Measurements from ENCODE around the gene CMTM2. TPM values are rescaled to one million over a fixed set of nuclear protein-coding genes. Genes with fewer than 3 reads are reported as not detected.

The CMTM2 gene
- total and polyA plus RNA-seq, 2 of the 4 experiments (the other 2 are of a cell fraction): not detected

DNA sequence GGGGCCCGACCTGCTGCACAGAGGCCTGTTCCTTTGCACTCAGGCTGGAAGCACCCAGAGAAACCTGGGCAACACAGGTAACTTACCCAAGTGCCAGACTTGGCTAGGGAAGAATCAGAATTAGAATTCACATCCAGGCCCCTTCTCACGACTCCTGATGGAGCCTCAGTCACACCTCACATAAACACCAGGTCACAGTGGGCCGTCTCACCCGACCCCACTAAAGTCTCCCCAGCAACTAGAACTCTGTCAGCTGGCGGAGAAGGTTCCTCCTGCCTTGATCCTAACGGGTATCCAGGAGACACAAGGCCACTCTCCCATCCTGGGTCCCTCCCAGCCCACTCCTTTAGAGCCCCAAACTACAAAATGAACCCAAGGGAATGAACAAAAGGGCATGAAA, 35.7 kb upstream of the CMTM2 start:
- Histone ChIP-seq H2BK120ac (ENCODE audit: low read depth, low read length) (no peak overlapping the region), H4K8ac (ENCODE audit: low read depth in 2 of 2, low read length in 2 of 2) (no peak overlapping the region), H2BK5ac (ENCODE audit: low read depth, low read length, poor library complexity, severe bottlenecking) (no peak overlapping the region), H3K9me3 (ENCODE audit: control insufficient read depth, insufficient read depth, low read length) (no peaks in the 10 kb centered on the region), H3K36me3 (ENCODE audit: control insufficient read depth, insufficient read depth, low read length) (peaks cover 13% of the 10 kb centered on the region), H3K9ac (ENCODE audit: low read depth, low read length) (no peak overlapping the region), H2BK15ac (ENCODE audit: low read depth, low read length) (no peak overlapping the region), H3K23ac (ENCODE audit: low read depth, low read length) (no peak overlapping the region), H4K91ac (ENCODE audit: insufficient read depth, low read depth, low read length) (no peak overlapping the region), H3K27ac (ENCODE audit: insufficient read depth, low read length) (no peak overlapping the region), H3K18ac (ENCODE audit: low read depth, low read length) (no peak overlapping the region), H3K4me2 (ENCODE audit: low read depth, low read length) (no peak overlapping the region), H3K4ac (ENCODE audit: low read depth, low read length) (no peak overlapping the region), H3K4me3 (ENCODE audit: insufficient read depth, low read depth, low read length) (no peak overlapping the region), H3K56ac (ENCODE audit: extremely low read depth, insufficient read depth, low read length) (no peak overlapping the region), H3K79me1 (ENCODE audit: low read depth in 1 of 2, low read length in 2 of 2) (0 out of 4 replicates have a peak, but pooled peaks cover 0 to 3% of the 10 kb centered on the region in 2 experiments), H3K4me1 (ENCODE audit: control insufficient read depth, insufficient read depth, low read length) (no peaks in the 10 kb centered on the region), H4K20me1 (ENCODE audit: insufficient read depth, low read length) (no peaks in the 10 kb centered on the region), H4K5ac (ENCODE audit: low read depth, low read length) (no peak overlapping the region), H2BK20ac (ENCODE audit: low read depth, low read length) (no peak overlapping the region), H3K9me1 (ENCODE audit: insufficient read depth, low read length) (peaks cover 3% of the 10 kb centered on the region; the same call in 1 of the 2 replicates), H2AK5ac (ENCODE audit: low read depth, low read length) (no peak overlapping the region), H3K14ac (replicated peaks; ENCODE audit: low read depth, low read length) (no peak overlapping the region), H2AFZ (replicated peaks; ENCODE audit: low read length, poor library complexity) (no peak overlapping the region), H2AK9ac (replicated peaks; ENCODE audit: low read depth, low read length, poor library complexity) (no peak overlapping the region), H3K27me3 (ENCODE audit: control insufficient read depth, insufficient read depth, low read length) (no peaks in the 10 kb centered on the region)
- intact Hi-C loops (cut with micrococcal nuclease): no loop called here
- dilution Hi-C loops (cut with HindIII; ENCODE audit: low sequenced_read_pairs, unreplicated experiment): no loop called here
- no peak for TF ChIP-seq SMC3 (IDR thresholded peaks at IDR 0.05; ENCODE audit: low read depth, low read length)
- no peak for TF ChIP-seq RFX5 (IDR thresholded peaks at IDR 0.05; ENCODE audit: low read depth, low read length)
- TF ChIP-seq NFE2L2 (IDR thresholded peaks at IDR 0.05; ENCODE audit: low read depth, low read length): no peak
- no peak for TF ChIP-seq MAZ (IDR thresholded peaks at IDR 0.05; ENCODE audit: borderline replicate concordance, low read depth, low read length)
- TF ChIP-seq RCOR1 (IDR thresholded peaks at IDR 0.05; ENCODE audit: insufficient replicate concordance, low read length): no peak
- TF ChIP-seq POLR2A (IDR thresholded peaks at IDR 0.05; ENCODE audit: low read depth, low read length): no peak
- TF ChIP-seq CEBPB (IDR thresholded peaks at IDR 0.05; ENCODE audit: low read depth, low read length): no peak
- no peak for TF ChIP-seq CHD1 (IDR thresholded peaks at IDR 0.05; ENCODE audit: low read depth, low read length)
- TF ChIP-seq MAFK (IDR thresholded peaks at IDR 0.05; ENCODE audit: low read depth, low read length): no peak
- TF ChIP-seq, protein P1, sequence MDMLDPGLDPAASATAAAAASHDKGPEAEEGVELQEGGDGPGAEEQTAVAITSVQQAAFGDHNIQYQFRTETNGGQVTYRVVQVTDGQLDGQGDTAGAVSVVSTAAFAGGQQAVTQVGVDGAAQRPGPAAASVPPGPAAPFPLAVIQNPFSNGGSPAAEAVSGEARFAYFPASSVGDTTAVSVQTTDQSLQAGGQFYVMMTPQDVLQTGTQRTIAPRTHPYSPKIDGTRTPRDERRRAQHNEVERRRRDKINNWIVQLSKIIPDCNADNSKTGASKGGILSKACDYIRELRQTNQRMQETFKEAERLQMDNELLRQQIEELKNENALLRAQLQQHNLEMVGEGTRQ (IDR thresholded peaks at IDR 0.05; ENCODE audit: low read depth, low read length): no peak
- no peak for TF ChIP-seq BHLHE40 (IDR thresholded peaks at IDR 0.05; ENCODE audit: low read depth, low read length)
- ChIA-PET POLR2A (ENCODE audit: unreplicated experiment) (no interaction called here), CTCF (no interaction called here)
- ATAC-seq (ENCODE audit: low read depth) (no peak), DNase-seq (no peak)
- WGBS, 2 experiments (ENCODE audit: extremely low coverage in 2 of 2, insufficient read length in 1 of 2): 53% methylated on average over 2 of the region's 6 CpGs; no CpG with 5 or more reads in 1 of the 2 experiments
- in situ Hi-C loops (cut with MboI; ENCODE audit: low sequenced_read_pairs): no loop called here
- no TSS peak for BruUV-seq (replicated peaks)
